Measurements from ENCODE around the gene KARS1.

Gene KARS1

DNA sequence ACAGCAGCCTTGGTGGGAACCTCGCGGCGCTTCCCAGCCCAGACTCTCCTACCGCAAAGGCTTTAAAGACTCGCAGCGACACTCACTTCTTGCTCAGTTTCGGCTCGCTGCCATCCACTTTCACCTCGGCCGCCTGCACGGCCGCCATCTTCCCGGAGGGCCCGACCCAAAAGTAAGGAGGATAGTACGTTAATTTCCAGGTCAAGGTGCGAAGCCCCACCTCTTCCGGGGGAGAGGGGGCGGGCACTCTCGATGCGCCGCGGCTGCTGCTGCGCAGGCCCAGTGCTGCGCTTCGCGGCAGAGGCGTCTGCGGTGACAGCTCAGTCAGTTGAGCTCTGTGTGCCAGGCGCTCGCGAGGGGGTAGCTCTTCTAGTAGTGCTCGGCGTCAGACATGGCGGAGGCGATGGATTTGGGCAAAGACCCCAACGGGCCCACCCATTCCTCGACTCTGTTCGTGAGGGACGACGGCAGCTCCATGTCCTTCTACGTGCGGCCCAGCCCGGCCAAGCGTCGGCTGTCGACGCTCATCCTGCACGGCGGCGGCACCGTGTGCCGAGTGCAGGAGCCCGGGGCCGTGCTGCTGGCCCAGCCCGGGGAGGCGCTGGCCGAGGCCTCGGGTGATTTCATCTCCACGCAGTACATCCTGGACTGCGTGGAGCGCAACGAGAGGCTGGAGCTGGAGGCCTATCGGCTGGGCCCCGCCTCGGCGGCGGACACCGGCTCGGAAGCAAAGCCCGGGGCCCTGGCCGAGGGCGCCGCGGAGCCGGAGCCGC is at the start of gene KARS1, which contains the start of gene TERF2IP:
KARS1 (minus strand) TSS at position 174 of the 773 bp plus-strand sequence; CDS start at position 148, 26 bp downstream.
TERF2IP (plus strand) TSS at position 282 of the 773 bp plus-strand sequence; CDS start at position 392, 110 bp downstream.
- DNase-seq = peak; percentile 97
- Histone ChIP-seq H3K79me2 (ENCODE audit: insufficient read depth, low read length) (peaks cover 98% of the 10 kb centered on the region), H3K9me3 (ENCODE audit: insufficient read depth, low read length, severe bottlenecking) (no peaks in the 10 kb centered on the region), H3K27me3 (ENCODE audit: insufficient read depth, low read length, poor library complexity) (no peaks in the 10 kb centered on the region), H3K36me3 (ENCODE audit: insufficient read depth, low read length) (peaks cover 50% of the 10 kb centered on the region), H3K9ac (ENCODE audit: low read depth, low read length) (peak within 1 kb of the TSS; percentile 83), H3K4me2 (ENCODE audit: insufficient read depth, low read length) (peak within 1 kb of the TSS; percentile 99), H4K20me1 (ENCODE audit: insufficient read depth, low read length) (peaks cover 50% of the 10 kb centered on the region; the same call in 1 of the 2 replicates), H3K27ac (ENCODE audit: low read length) (peak within 1 kb of the TSS; percentile 90), H3K4me3 (ENCODE audit: low read depth in 1 of 2, low read length in 2 of 2) (peak within 1 kb of the TSS; percentile 86 to 97), H3K4me1 (ENCODE audit: insufficient read depth, low read length) (peaks cover 62% of the 10 kb centered on the region), H2AFZ (ENCODE audit: low read depth, low read length) (peak within 1 kb of the TSS; percentile 88)
- peak; percentile 93 for ATAC-seq (ENCODE audit: insufficient read depth, low read depth)
- TF ChIP-seq, protein P1, sequence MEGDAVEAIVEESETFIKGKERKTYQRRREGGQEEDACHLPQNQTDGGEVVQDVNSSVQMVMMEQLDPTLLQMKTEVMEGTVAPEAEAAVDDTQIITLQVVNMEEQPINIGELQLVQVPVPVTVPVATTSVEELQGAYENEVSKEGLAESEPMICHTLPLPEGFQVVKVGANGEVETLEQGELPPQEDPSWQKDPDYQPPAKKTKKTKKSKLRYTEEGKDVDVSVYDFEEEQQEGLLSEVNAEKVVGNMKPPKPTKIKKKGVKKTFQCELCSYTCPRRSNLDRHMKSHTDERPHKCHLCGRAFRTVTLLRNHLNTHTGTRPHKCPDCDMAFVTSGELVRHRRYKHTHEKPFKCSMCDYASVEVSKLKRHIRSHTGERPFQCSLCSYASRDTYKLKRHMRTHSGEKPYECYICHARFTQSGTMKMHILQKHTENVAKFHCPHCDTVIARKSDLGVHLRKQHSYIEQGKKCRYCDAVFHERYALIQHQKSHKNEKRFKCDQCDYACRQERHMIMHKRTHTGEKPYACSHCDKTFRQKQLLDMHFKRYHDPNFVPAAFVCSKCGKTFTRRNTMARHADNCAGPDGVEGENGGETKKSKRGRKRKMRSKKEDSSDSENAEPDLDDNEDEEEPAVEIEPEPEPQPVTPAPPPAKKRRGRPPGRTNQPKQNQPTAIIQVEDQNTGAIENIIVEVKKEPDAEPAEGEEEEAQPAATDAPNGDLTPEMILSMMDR (IDR thresholded peaks at IDR 0.05; ENCODE audit: borderline replicate concordance, extremely low read depth, low read length, poor library complexity, severe bottlenecking) = peak; percentile 5
- no peak for TF ChIP-seq EZH2 (IDR thresholded peaks at IDR 0.05; ENCODE audit: borderline replicate concordance, low read depth, low read length, severe bottlenecking)

DNA sequence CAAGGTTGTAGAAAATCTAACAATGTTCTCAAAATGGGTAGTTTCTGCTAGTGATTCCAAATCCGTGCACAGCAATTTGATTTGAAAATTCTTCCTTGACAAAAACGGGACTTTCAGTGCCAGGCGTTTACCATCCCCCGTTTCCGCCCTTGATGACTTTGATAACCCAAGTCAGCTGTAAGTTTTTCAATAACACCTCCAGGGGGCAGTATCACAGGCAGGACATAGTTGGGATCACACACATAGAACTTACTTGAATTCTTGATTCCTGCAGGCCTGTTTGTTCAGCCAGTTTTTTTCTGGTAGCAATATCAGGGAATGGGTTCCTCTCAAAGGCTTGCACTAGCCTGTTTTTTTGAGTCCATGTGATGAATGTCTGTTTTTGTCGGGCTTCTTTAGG is 48.2 kb upstream of the KARS1 start:
- Histone ChIP-seq H3K27me3 (ENCODE audit: insufficient read depth, low read length, poor library complexity) (no peaks in the 10 kb centered on the region), H3K27ac (ENCODE audit: low read length) (no peak overlapping the region), H3K4me3 (ENCODE audit: low read depth in 1 of 2, low read length in 2 of 2) (no peak overlapping the region), H4K20me1 (ENCODE audit: insufficient read depth, low read length) (no peaks in the 10 kb centered on the region), H3K36me3 (ENCODE audit: insufficient read depth, low read length) (no peaks in the 10 kb centered on the region), H3K9me3 (ENCODE audit: insufficient read depth, low read length, severe bottlenecking) (no peaks in the 10 kb centered on the region), H2AFZ (ENCODE audit: low read depth, low read length) (no peak overlapping the region), H3K9ac (ENCODE audit: low read depth, low read length) (no peak overlapping the region), H3K79me2 (ENCODE audit: insufficient read depth, low read length) (no peaks in the 10 kb centered on the region), H3K4me1 (ENCODE audit: insufficient read depth, low read length) (no peaks in the 10 kb centered on the region), H3K4me2 (ENCODE audit: insufficient read depth, low read length) (no peak overlapping the region)
- TF ChIP-seq, protein P1 (IDR thresholded peaks at IDR 0.05; ENCODE audit: borderline replicate concordance, extremely low read depth, low read length, poor library complexity, severe bottlenecking) = peak; percentile 50
- no peak for TF ChIP-seq EZH2 (IDR thresholded peaks at IDR 0.05; ENCODE audit: borderline replicate concordance, low read depth, low read length, severe bottlenecking)
- ATAC-seq (ENCODE audit: insufficient read depth, low read depth) = no peak
- no peak for DNase-seq

DNA sequence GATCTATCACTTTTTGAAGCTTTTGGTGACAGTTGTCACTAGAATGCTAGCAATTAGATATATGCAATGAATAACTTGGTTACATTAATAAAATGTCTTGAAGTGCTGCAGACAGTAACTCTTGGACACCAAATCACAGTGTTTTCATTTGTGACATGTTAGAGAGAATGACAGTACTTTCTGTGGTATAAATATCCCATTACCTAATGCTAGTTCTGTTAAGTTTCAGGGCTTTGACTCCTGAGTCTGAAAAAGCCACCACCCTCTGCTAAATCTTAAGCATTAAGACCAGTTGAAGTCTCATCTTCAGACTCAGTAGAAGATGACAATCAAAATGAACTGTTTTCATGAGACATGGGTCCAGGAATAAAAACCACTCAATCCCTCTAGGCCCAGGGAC is 39.9 kb upstream of the KARS1 start:
- no peak overlapping the region for H3K9ac ChIP-seq (ENCODE audit: low read depth, low read length)
- no peak for DNase-seq
- no peak overlapping the region for H2AFZ ChIP-seq (ENCODE audit: low read depth, low read length)
- no peaks in the 10 kb centered on the region for H4K20me1 ChIP-seq (ENCODE audit: insufficient read depth, low read length)
- no peak overlapping the region for H3K4me2 ChIP-seq (ENCODE audit: insufficient read depth, low read length)
- no peak overlapping the region for H3K27ac ChIP-seq (ENCODE audit: low read length)
- no peak for ATAC-seq (ENCODE audit: insufficient read depth, low read depth)
- H3K27me3 ChIP-seq (ENCODE audit: insufficient read depth, low read length, poor library complexity) = no peaks in the 10 kb centered on the region
- TF ChIP-seq EZH2 (IDR thresholded peaks at IDR 0.05; ENCODE audit: borderline replicate concordance, low read depth, low read length, severe bottlenecking) = no peak
- TF ChIP-seq, protein P1 (IDR thresholded peaks at IDR 0.05; ENCODE audit: borderline replicate concordance, extremely low read depth, low read length, poor library complexity, severe bottlenecking) = no peak
- H3K9me3 ChIP-seq (ENCODE audit: insufficient read depth, low read length, severe bottlenecking) = peaks cover 9% of the 10 kb centered on the region
- H3K4me1 ChIP-seq (ENCODE audit: insufficient read depth, low read length) = no peaks in the 10 kb centered on the region
- no peaks in the 10 kb centered on the region for H3K36me3 ChIP-seq (ENCODE audit: insufficient read depth, low read length)
- no peaks in the 10 kb centered on the region for H3K79me2 ChIP-seq (ENCODE audit: insufficient read depth, low read length)
- H3K4me3 ChIP-seq (ENCODE audit: low read depth in 1 of 2, low read length in 2 of 2) = no peak overlapping the region
